ENCODE measurements around the gene IL24.

DNA sequence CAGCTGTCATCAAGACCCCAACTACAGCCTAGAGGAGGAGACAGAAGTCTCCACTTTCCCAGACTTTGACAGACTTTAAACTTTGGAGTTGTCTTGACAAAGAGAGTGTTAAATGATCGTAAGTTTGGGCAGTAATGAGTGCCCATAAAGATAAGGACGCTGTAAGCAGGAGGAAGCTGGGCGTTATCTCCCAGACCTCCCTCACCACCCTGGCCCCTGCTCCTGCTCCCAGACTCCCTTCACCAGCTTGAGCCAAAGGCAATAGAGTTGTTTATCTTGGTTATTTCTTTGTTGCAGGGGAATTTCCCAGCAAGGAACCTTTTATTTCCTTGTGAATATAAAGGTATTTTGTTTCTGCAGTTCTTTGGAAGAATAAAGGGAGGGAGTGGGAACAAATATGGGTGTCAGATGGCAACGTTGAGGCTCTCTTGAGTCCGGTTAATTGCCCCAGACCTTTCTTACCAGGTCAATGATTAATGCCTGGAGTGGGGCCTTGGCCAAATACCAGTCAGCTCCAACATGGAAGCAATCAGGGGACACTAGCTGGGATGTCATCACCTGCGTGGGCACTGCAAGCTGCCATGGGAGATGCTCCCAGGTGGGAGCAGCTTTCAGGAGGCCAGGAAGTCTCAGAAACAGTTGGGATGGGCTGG is 44.6 kb downstream of the IL24 start:
- TF ChIP-seq CTCF (IDR thresholded peaks at IDR 0.05; ENCODE audit: borderline replicate concordance, extremely low read depth, low read length, poor library complexity, severe bottlenecking) = no peak
- TF ChIP-seq EZH2 (IDR thresholded peaks at IDR 0.05; ENCODE audit: borderline replicate concordance, low read depth, low read length, severe bottlenecking) = no peak
